DND-41 (cell line): ENCODE data around the gene CTNNA3.

ENCODE experiments used
- ATAC-seq: fragments of 200-7000 bp; cut with Tn5 transposase; 3 replicates; pipeline ENCODE4 v1.9.1; 2021; ENCODE audit warnings: low read depth; ENCODE audit not compliant: insufficient read depth
- DNase-seq: peaks from one replicate; pipeline ENCODE4 v3.0.0-alpha.2; 2020
- H2AFZ ChIP-seq: 2 replicates; pipeline ENCODE4 v1.6.0; 2012; ENCODE audit warnings: low read depth, low read length
- H3K27ac ChIP-seq: 2 replicates; pipeline ENCODE4 v1.5.1; 2012; ENCODE audit warnings: low read length, inconsistent platforms
- H3K27me3 ChIP-seq: fragments of 200-600 bp; sonication (generic); 2 replicates; pipeline ENCODE4 v1.6.0; 2012; ENCODE audit warnings: low read length, mild to moderate bottlenecking, inconsistent platforms; ENCODE audit not compliant: insufficient read depth, poor library complexity
- H3K36me3 ChIP-seq: 2 replicates; pipeline ENCODE4 v1.5.1; 2012; ENCODE audit warnings: low read length, inconsistent platforms; ENCODE audit not compliant: insufficient read depth
- H3K4me1 ChIP-seq: 2 replicates; pipeline ENCODE4 v1.5.1; 2012; ENCODE audit warnings: mild to moderate bottlenecking, low read length; ENCODE audit not compliant: insufficient read depth
- H3K4me2 ChIP-seq: 2 replicates; pipeline ENCODE4 v1.6.0; 2012; ENCODE audit warnings: mild to moderate bottlenecking, moderate library complexity, low read length, inconsistent platforms; ENCODE audit not compliant: insufficient read depth
- H3K4me3 ChIP-seq, 2 experiments: fragments of 200-600 bp in 1 of 2; shearing (Covaris generic) in 1 of 2; 2 replicates each; pipeline ENCODE4 v1.5.1; 2012 to 2016; ENCODE audit warnings: inconsistent platforms in 2 of 2, low read length in 2 of 2, mild to moderate bottlenecking in 2 of 2, low read depth in 1 of 2, moderate library complexity in 1 of 2
- H3K79me2 ChIP-seq: 2 replicates; pipeline ENCODE4 v1.6.0; 2012; ENCODE audit warnings: low read length, inconsistent platforms; ENCODE audit not compliant: insufficient read depth
- H3K9ac ChIP-seq: 2 replicates; pipeline ENCODE4 v1.6.0; 2012; ENCODE audit warnings: low read depth, mild to moderate bottlenecking, inconsistent platforms, low read length, moderate library complexity
- H3K9me3 ChIP-seq: 2 replicates; pipeline ENCODE4 v1.5.1; 2012; ENCODE audit warnings: low read length, moderate library complexity, mild to moderate bottlenecking, inconsistent platforms; ENCODE audit not compliant: insufficient read depth, severe bottlenecking
- H4K20me1 ChIP-seq: 2 replicates; pipeline ENCODE4 v1.6.0; 2012; ENCODE audit warnings: low read length; ENCODE audit not compliant: insufficient read depth
- CTCF ChIP-seq: IDR thresholded peaks from 2 replicates; pipeline ENCODE4 v1.5.1; 2012; ENCODE audit warnings: borderline replicate concordance, low read length, moderate library complexity, mild to moderate bottlenecking; ENCODE audit not compliant: poor library complexity, severe bottlenecking; ENCODE audit errors: extremely low read depth
- EZH2 ChIP-seq: IDR thresholded peaks from 3 replicates; pipeline ENCODE4 v1.6.1; 2012; ENCODE audit warnings: borderline replicate concordance, low read depth, mild to moderate bottlenecking, moderate library complexity, low read length, inconsistent platforms; ENCODE audit not compliant: severe bottlenecking

The CTNNA3 gene

GRCh38 chr10:66283064-66283463 lies 1412.9 kb downstream of the CTNNA3 start:
- ATAC-seq (no peak), DNase-seq (no peak)
- no peaks in the 10 kb centered on the region for H3K27me3 ChIP-seq
- H3K36me3 ChIP-seq = no peaks in the 10 kb centered on the region
- TF ChIP-seq CTCF (no peak), EZH2 (no peak)
- no peak overlapping the region for H3K4me2 ChIP-seq
- no peaks in the 10 kb centered on the region for H3K4me1 ChIP-seq
- H3K9me3 ChIP-seq = no peaks in the 10 kb centered on the region
- H3K79me2 ChIP-seq = no peaks in the 10 kb centered on the region
- H3K4me3 ChIP-seq = no peak overlapping the region
- no peak overlapping the region for H3K27ac ChIP-seq
- H3K9ac ChIP-seq = no peak overlapping the region
- H2AFZ ChIP-seq = no peak overlapping the region
- no peaks in the 10 kb centered on the region for H4K20me1 ChIP-seq

- H3K27ac ChIP-seq = no peak overlapping the region
- H2AFZ ChIP-seq = no peak overlapping the region
- no peaks in the 10 kb centered on the region for H3K36me3 ChIP-seq
- H3K9me3 ChIP-seq = no peaks in the 10 kb centered on the region
- no peak overlapping the region for H3K9ac ChIP-seq
- H3K4me2 ChIP-seq = no peak overlapping the region
- TF ChIP-seq CTCF = no peak
- TF ChIP-seq EZH2 = no peak
- DNase-seq (no peak), ATAC-seq (no peak)
- no peaks in the 10 kb centered on the region for H3K4me1 ChIP-seq
- H3K4me3 ChIP-seq = no peak overlapping the region
- H3K27me3 ChIP-seq = no peaks in the 10 kb centered on the region
- H3K79me2 ChIP-seq = no peaks in the 10 kb centered on the region
- no peaks in the 10 kb centered on the region for H4K20me1 ChIP-seq
Observed at GRCh38 chr10:66281327-66281726, 1414.7 kb downstream of the CTNNA3 start.

- H3K9me3 ChIP-seq = no peaks in the 10 kb centered on the region
- no peak overlapping the region for H2AFZ ChIP-seq
- H4K20me1 ChIP-seq = no peaks in the 10 kb centered on the region
- no peak for TF ChIP-seq EZH2
- no peak for TF ChIP-seq CTCF
- H3K9ac ChIP-seq = no peak overlapping the region
- no peak for ATAC-seq
- no peaks in the 10 kb centered on the region for H3K27me3 ChIP-seq
- no peak overlapping the region for H3K4me3 ChIP-seq
- no peaks in the 10 kb centered on the region for H3K4me1 ChIP-seq
- H3K79me2 ChIP-seq = no peaks in the 10 kb centered on the region
- no peak overlapping the region for H3K4me2 ChIP-seq
- H3K27ac ChIP-seq = no peak overlapping the region
- no peak for DNase-seq
- no peaks in the 10 kb centered on the region for H3K36me3 ChIP-seq
Observed at GRCh38 chr10:66277481-66277880, 1418.5 kb downstream of the CTNNA3 start.

GRCh38 chr10:66273966-66274519 lies 1422.0 kb downstream of the CTNNA3 start:
- no peak for DNase-seq
- no peak for TF ChIP-seq EZH2
- no peak for TF ChIP-seq CTCF
- no peaks in the 10 kb centered on the region for H3K36me3 ChIP-seq
- no peaks in the 10 kb centered on the region for H3K9me3 ChIP-seq
- no peak overlapping the region for H3K4me3 ChIP-seq
- no peaks in the 10 kb centered on the region for H3K4me1 ChIP-seq
- no peak overlapping the region for H3K27ac ChIP-seq
- H4K20me1 ChIP-seq = no peaks in the 10 kb centered on the region
- no peaks in the 10 kb centered on the region for H3K79me2 ChIP-seq
- no peak for ATAC-seq
- H3K27me3 ChIP-seq = no peaks in the 10 kb centered on the region
- no peak overlapping the region for H2AFZ ChIP-seq
- H3K9ac ChIP-seq = no peak overlapping the region
- H3K4me2 ChIP-seq = no peak overlapping the region
